ENCODE measurements around the gene RPL10A.
A peak's percentile ranks its signal among the peaks of the same experiment; 100 is the strongest.

The RPL10A gene

DNA sequence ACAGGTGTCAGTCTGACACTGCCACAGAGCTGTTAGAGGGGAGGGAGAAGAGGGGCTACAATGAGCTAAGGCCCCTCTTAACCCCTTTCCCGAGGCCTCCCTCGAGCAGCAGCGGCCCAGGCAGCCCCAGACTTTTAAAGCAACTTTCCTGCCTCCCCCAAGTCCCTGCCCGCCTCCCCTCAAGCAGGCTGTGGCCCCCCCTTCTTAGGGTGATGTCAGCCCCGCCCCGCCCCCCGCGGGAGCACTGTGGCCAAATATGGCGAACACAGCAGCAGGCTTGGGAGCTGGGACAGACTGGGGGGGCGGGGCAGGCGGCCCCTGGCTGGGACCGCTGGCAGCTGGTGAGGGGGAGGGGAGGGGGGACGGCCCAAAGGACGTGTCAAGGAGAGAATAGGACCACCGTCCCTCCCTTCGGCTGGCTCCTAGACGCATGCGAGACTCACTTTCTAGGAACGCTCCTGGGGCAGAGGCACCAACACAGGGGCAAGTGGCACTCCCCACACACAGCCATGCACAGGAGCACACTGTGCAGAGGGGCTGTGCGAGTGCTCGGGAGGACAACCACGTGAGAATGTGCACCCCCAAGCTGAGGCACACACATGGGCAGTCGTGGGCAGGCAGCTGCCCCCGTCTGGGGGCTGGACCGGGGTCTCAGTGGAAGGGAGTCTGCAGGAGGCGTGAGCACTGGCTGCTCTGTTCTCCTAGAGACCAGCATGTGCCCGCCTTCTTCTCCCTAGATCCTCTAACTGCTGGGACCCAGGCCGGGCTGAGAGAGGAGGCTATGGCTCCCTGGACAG, 22.0 kb downstream of the RPL10A start:
- peak; percentile 68 for DNase-seq

DNA sequence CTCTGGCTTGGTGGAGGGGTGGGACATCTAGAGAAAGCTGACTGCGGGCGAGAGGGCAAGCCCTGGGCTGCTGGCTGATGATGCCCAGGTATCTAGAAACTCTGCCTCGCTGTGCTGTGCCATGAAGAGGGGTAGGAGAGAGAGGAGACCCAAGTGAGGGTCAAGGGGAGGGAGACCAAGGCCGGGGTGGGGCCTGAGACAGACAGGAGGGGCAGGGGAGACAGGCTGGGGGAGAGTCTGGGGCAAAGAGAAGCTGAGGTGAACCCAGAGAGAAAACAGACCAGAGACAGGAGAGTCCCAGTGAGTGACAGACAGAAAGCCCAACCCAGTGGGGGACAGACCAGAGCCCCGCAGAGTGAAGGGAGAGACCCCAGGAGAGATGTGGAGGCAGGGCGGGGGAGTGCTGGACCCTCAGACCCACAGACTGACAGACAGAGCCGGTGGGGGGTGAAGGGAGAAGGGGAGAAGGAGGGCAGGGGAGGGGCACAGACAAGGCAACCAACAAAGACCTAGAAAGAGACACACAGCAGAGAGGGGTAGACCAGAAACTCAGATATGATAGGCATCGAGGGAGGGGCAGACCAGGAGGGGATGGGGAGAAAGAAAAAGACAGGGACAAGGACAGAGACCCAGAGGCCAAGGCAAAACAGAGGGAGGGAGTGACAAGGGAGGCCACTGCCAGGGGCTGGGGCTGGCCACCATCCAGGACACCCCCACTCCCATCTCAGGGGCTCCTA, 22.8 kb downstream of the RPL10A start:
- no peak for DNase-seq

DNA sequence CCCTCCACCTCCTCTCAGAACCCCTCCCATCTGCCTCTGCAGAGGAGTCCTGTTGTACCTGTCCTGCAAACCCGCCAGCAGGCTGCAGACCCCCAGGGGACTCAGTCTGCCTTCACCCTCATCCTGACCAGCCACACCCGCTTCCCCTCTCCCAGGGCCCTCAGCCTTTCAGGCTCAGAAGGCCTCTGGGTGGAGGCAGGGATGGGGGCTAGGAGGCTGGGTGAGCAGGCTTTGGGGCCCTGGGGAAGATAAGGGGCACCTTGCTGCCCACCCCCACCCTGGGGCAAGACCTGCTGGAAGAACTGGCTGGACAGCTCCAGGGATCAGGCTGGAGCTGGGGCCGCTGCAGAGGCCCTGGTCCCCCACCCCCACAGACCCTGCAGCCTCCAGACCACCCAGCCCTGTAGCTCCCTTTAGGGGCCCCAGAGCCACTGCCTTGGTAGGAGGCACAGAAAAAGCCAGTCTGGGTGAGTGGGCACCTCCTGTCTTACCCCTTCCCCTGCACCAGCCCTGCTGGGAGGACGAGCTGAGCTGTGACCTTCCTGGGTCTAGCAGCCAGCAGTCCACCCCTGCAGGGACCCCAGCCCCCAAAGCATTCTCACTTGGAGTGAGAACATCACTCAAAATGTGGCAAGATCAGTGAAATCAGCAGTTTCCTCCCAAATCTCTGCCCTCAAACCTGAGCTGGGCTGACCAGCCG, 23.5 kb downstream of the RPL10A start:
- DNase-seq: no peak

DNA sequence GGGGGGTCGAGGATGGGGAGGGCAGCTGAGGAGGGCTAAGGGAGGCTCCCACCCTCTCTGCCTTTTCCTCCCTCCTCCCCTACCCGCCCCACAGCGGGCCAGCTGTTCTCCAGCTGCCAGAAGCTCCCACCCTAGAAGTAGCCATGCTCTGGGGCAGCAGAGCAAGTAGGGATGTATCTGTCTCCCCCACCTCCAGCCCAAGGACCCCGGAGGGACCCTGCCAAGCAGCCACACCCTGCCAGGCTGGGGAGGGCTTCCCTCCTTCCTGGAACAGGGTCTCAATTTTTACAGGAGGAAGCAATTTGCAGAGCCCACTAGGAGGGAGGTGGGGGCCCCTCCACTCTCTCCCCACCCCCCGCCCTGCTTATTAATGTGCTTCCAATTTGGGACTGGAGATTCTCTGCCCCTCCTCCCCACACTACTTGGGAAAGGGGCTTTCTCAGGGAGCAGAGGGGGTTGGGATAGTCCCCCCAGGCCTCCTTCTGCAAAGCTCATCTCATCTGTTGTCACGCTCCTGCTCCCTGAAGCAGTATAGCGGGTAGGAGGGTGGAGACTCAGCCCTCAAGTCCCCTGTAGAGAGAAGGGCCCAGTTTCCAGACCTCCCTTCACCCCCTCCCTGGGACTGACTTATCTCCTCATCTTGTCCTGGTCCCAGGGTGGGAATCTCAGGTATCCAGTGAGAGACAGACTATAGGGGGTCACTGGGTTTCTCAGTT, 24.2 kb downstream of the RPL10A start:
- DNase-seq: no peak

DNA sequence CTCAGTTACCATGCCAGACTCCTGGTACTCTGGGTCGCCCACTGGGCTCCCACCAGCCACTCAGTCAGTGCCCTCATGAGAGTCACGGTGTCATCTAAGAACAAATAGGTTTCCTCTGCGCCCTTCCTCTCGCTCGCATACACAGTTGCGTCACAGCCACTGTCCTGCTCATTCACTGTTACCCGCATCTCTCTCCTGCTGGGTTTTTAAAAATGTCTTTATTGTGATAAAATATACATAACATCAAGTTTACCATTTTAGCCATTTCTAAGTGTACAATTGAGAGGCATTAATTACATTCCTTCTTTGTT, 24.7 kb downstream of the RPL10A start:
- DNase-seq: no peak

DNA sequence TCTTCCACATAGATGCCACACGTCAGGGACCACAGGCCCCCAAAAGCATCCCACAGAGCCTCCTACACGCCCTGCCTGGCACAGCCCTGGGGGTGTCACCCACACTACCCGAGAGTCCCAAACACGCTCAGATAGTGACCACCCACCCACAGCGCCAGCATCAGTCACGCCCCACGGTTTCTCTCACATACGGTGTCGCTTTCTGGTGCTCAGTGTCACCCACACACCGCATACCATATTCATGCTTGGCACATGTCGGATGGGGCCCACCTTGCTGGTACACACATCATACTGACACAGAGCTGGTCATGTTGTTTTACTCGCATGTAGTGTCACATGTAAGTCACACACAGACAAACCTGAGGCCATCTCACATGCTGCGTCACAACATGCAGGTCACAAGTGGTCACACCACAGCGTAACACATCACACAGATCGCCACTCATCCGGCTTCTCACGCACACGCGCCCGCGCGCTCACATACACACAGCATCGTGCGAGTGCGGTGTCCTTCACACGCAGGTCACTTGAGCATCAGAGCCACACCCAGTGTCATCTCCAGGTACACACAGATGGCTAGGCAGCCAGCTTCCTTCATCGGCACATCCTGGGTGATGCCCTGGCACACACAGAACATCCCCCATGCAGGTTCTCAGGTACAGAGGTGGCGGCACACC, 25.2 kb downstream of the RPL10A start:
- no peak for DNase-seq

DNA sequence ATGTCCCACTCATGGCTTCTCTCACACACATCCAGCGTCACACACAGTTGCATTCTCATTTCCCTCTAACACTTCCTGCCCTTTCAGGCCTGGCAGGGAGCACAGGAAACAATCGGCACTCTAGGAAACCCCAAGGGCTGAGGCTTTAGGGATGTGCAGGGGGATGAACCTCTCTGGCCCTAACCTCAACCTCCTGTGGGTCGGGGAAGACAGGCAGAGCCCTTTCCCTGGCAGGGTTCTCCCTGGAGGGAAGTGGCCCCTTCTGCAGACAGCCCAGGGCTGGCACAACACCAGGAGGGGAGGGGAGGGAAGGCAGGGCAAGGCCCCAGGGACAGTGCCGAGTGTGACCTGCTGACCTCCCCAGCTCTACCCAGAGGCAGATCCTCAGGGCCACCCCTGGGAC, 26.0 kb downstream of the RPL10A start:
- DNase-seq: no peak

DNA sequence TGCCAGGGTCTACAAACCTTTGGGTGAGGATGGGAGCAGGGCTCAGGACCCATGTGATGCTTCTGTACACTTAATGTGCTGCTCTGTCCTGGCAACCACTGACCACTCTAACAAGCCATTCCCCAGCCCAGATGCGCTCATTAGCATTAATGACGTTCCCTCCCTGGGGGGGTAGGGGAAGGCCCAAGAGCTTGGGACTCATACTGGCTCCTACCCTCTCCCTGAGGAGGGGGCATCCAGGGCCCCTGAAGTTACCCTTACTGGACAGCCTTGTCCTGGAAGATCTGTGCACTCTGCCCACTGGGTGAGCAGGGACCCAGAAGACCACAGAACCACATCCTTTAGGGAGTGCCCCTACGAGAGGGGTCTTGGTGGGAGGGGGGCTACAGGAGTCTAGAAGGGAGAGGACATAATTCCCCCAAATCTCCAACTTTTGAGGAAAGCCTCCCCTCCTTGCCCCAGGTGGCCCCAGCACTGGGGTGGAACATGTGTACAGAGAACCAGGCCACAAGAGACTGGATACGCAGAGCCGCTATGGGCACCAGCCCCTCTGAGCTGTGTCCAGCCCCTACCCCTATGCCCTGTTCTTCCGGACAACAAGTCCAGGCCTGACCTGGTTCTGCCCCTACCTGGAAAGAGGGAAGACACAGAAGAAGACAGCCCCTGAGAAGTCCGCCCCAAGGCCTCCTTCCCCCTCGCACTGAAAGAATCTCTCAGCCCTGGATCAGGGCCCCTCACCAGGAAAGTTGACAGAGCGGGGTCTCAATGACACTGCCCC, 27.2 kb downstream of the RPL10A start:
- DNase-seq: no peak

DNA sequence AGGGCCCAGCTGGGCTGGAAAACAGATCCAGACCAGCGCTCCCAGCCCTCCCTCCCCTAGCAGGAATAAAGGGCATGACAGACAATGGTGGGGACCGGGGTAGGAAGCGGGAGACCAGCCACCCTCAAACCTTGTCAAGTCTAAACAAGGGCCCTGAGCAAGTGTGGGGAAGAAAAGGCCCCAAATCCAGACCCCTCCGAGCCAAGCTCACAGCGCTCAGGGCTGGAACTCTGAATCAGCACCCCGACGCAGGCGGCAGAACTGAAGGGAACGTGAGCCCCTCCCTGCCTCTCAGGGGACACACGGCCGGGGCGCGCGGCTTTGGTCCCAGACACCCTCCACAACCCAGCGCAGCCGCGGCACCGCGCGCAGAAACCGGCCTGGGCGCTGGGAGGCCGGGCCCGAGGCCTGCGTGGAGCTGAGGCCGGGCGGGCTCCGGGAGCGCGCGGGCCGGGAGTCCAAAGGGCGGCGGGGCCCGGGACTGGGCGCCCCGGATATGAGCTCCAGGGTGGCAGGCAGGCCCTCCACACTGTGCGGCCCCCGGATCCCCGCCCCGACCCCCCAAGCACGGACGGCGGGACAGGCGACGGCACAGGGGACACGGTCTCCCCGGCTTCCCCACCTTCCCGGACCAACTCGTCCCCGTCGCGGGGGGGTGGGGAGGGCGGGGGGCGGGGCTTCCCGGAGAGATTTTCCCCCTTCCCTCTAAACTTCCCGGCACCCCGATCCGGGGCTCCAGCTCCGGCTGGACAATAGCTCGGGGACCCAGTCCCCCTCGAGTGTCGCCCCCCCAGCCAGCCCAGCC, 28.0 kb downstream of the RPL10A start:
- DNase-seq: peak; percentile 80

DNA sequence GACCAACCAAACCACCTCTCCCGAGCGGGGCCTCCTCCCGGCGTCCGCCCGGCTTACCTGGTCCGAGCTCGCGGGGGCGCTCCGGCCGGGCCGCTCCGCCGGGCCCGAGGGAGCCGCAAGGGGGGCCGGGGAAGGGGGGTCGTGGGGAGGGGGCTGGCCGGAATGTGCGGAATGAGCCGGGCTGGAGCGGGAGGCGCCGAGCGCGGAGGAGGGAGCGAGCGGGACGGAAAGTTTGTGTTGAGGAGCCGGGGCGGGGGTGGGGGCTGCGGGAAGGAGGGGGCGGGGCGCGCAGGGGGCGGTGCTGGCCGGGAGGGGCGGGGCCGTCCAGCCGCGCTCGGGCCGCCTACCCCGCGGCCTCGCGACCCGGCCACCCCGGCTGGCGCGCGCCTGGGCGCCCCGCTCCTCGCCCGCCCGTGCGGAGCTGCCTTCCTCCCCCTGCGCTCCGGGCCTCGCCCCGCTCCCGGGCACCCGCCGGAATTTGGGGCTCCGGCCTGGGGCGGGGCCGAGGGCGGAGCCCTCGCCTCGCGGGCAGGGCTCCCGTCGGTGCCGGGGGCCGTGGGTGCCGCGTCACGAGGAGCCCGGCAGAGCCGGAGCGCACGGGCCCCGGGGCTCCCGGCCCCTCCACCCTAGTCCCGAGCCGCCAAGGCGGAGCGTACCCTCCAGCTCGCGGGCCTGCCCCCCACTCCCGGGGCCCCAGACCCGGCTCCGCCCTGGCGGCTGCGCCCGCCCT, 28.8 kb downstream of the RPL10A start, which contains the start of gene TEAD3:
TEAD3 (minus strand) TSS at position 239 of the 730 bp plus-strand sequence.
- no peak for DNase-seq

DNA sequence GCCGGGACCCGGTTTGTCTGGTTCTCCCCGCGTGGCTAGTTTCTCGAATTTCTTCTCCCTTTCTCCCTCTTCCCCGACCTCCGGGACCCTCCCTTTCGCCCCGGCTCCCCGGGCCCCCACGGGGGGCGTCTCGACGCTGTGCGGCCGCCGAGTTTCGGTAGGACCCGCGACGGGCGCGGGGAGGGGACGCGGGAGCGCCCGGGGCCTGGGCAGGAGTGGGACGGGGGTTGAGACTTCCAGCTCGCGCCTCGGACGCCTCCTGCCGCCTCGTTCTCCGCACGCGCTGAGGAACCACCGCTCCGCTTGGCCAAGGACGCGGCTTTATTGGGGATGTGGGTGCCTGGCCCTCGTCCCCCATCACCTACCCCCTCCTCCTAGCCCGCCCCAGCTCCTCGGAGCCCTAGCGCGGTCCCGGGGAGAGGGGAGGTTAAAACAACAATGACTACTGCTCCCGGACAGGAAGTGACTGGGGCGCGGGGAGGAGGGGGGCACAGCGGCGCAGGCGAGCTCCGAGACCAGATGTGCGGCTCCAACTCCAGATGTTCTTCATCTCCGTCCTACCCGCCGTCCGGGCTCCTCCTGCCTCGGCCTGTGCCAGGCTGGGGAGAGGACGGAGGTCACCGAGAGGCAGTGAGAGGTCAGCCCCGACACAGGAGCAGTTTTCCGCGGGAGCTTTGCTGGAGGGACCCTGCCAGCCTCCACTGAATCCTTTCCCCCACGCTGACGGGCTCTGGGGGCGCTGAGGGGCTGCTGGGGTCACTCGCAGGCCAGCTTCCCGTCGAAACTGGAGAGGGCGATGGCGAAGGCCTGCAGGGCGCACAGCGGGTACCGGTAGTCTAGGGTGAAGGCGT, 29.6 kb downstream of the RPL10A start:
- peak; percentile 93 for DNase-seq

DNA sequence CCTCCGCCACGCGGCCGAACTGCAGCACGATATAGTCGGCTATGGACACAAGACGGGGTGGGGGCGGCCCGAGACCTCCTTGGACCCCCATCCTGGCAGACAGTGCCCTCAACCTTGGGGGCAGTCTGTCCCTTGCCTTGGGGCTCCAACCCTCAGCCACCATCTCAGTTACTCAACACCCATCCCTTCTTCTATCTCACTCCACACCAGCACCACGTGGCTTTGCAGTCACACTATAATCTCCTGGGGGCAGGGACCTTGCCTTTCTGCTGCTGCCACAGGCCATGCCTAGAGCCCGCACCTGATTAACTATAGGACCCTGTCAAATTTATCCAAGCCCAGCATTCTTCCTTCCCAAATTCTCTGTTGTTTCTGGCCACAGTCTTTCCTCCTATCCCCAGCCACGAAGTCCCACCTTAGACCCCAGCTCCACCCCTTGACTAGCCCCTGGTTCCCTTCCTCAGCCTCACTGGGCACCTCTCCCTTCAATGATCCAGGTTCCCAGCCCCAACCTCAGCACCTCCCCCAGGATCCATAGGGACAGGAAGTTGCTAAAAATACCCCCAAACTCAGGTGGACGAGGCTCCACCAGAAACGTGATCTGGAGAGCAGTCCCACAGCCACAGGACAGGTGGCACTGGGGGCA, 30.3 kb downstream of the RPL10A start:
- DNase-seq: no peak

DNA sequence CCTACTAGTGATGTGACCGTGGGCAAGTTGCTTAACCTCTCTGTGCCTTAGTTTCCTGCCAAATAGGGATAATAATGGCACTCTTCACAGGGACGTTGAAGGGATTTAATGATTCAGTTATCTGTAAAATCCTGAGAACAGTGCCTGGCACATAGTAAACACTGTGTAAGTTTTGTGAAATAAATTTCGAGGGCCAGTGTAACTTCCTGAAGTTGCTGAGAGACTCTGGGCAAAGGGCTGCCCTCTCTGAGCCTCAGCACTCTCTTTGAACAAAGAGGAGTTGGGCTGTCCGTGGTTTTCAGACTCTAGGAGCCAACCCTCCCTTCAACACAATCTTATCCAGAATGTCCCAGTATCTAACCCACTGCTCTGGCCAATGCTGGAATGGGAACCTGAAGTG, 31.2 kb downstream of the RPL10A start:
- no peak for DNase-seq

DNA sequence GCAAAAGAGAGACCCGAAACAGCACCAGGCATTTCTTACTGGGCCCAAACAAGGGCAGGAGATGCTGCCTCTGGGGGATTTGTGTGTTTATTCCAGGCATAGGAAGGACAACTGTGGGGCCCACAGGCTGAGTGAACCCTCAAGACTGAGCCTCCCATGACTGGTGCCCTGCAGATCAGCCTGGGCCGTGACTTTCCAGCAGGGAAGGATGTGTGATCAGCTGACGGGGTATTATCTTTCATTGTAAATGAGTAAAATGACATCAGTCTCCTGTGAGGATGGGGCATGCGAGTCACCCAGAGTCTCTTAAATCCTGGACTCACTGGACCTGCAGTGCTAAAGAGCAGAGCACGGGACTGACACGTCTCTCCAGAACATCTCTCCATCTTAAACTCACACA, 32.6 kb downstream of the RPL10A start:
- DNase-seq: no peak

DNA sequence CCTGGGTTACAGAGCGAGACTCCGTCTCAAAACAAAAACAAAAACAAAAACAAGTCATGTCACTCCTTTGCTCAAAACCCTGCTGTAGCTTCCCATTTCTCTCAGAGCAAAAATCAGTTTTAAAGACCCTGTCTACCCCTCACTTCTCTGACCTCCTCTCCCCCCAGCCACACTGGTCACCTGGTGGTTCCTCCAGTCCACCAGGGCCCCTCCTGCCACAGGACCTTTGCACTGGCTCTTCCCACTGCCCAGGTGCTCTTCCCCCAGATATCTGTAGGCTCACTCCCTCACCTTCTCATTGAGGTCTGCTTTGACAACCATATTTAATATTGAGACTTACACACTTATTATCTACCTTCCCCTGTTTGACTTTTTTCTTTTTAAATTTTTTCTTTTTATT, 33.6 kb downstream of the RPL10A start:
- no peak for DNase-seq

DNA sequence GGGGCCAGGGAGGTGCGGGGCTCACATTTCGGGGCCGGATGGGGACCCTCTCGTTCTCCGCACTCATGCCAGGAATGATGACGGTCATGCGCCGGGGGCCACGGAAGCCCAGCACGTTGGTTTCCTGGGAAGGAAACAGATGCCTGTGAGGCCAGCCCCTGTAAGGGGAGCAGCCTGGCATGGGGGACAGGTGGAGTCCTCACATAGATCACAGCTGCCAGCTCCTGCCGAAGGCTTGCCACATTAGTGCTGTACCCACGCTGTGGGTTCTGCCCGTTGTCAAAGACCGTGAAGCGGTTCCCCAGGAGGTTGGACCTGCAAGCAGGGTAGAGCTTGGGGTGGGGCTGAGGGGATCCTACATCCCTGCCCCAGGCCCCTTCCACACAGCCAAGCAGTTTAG, 35.3 kb downstream of the RPL10A start:
- DNase-seq: no peak

DNA sequence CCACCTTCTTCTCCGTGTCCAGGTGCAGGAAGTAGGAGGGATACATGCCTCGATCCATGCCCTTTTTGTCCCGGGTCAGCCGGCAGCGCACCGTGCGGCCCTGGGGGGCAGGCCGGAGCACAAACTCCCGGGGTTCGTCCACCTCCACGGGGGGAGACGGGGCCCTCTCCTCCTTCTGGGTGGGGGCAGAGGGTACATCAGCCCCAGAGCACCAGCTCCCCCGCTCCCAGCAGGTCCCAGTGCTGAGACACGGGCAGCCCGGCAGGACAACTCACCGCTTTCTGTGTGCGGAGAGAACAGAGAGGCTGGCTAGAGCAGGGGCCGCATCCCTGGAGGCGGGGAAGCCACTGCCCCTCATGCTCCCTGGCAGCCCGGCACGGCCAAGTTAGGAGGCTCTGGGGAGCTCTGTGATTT, 37.8 kb downstream of the RPL10A start:
- DNase-seq: peak; percentile 37

DNA sequence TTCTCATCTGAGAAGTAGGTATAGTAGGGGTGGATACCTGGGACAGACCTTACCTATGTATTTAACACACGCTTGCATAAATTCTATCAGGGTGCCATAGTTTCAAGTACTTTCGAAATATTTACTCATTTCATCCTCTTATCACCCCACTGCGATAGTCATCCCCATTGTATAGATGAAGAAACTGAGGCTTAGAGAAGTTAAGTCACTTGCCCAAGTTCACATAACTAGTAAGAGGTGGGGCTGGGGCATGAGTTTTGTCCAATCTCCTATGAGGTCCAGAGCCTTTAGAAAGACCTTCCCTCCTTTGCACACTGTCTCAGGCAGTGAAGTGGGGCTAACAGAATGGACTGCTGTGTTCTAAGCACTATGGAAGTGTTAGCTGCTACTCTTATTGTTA, 38.3 kb downstream of the RPL10A start:
- DNase-seq: no peak

All from right kidney (tissue), 1 donor.